ENCODE results near the gene GFPT1. TPM values are rescaled to one million over a fixed set of nuclear protein-coding genes. Genes with fewer than 3 reads are reported as not detected.
A peak's percentile ranks its signal among the peaks of the same experiment; 100 is the strongest.

GFPT1 gene
- total and polyA plus RNA-seq, 2 donors (not counting 1 experiment from before 2014, with no cell fraction given): 39.1 to 53.0 TPM

GRCh38 chr2:69348781-69349180 is 38.2 kb downstream of the GFPT1 start:
- H3K9me3 ChIP-seq (ENCODE audit: control insufficient read depth, insufficient read depth, low read depth, low read length): no peaks in the 10 kb centered on the region
- peaks cover 3% of the 10 kb centered on the region for H3K4me1 ChIP-seq (ENCODE audit: control insufficient read depth, extremely low read depth, insufficient read depth, low read length)
- no peak overlapping the region for H3K9ac ChIP-seq (ENCODE audit: insufficient read depth, low read length)
- no peaks in the 10 kb centered on the region for H4K20me1 ChIP-seq (ENCODE audit: control insufficient read depth, extremely low read depth, insufficient read depth, low read length)
- H3K4me2 ChIP-seq (ENCODE audit: extremely low read depth, insufficient read depth, low read length): no peak overlapping the region
- DNase-seq (ENCODE audit: low read depth in 2 of 2): no peak
- H3K79me2 ChIP-seq (ENCODE audit: control insufficient read depth, insufficient read depth, low read length): no peaks in the 10 kb centered on the region
- no peak for TF ChIP-seq CTCF (conservative IDR thresholded peaks at IDR 0.05 in 1 of 2, IDR thresholded peaks at IDR 0.05 in 1 of 2; ENCODE audit: low read depth in 1 of 2, low read length in 2 of 2)
- TF ChIP-seq EZH2 (IDR thresholded peaks at IDR 0.05; ENCODE audit: low read length, missing control alignments): no peak
- no peak overlapping the region for H3K27ac ChIP-seq (ENCODE audit: insufficient read depth, low read length)
- H3K36me3 ChIP-seq (ENCODE audit: control insufficient read depth, insufficient read depth, low read length): peaks cover 16% of the 10 kb centered on the region
- no peaks in the 10 kb centered on the region for H3K27me3 ChIP-seq (ENCODE audit: control insufficient read depth, insufficient read depth, low read length)
- H2AFZ ChIP-seq (ENCODE audit: low read length): no peak overlapping the region
- no peak overlapping the region for H3K4me3 ChIP-seq (replicated peaks in 1 of 4; ENCODE audit: control extremely low read depth in 1 of 4, insufficient read depth in 1 of 4, low read depth in 3 of 4, low read length in 4 of 4)

- Histone ChIP-seq H3K9ac (ENCODE audit: insufficient read depth, low read length) (no peak overlapping the region), H3K27ac (ENCODE audit: insufficient read depth, low read length) (peak overlapping the region; percentile 28), H3K36me3 (ENCODE audit: control insufficient read depth, insufficient read depth, low read length) (peaks cover 21% of the 10 kb centered on the region), H3K9me3 (ENCODE audit: control insufficient read depth, insufficient read depth, low read depth, low read length) (no peaks in the 10 kb centered on the region), H3K27me3 (ENCODE audit: control insufficient read depth, insufficient read depth, low read length) (no peaks in the 10 kb centered on the region), H2AFZ (ENCODE audit: low read length) (no peak overlapping the region), H3K4me1 (ENCODE audit: control insufficient read depth, extremely low read depth, insufficient read depth, low read length) (peaks cover 3% of the 10 kb centered on the region), H3K79me2 (ENCODE audit: control insufficient read depth, insufficient read depth, low read length) (no peaks in the 10 kb centered on the region), H3K4me3 (replicated peaks in 1 of 4; ENCODE audit: control extremely low read depth in 1 of 4, insufficient read depth in 1 of 4, low read depth in 3 of 4, low read length in 4 of 4) (no peak overlapping the region), H3K4me2 (ENCODE audit: extremely low read depth, insufficient read depth, low read length) (no peak overlapping the region), H4K20me1 (ENCODE audit: control insufficient read depth, extremely low read depth, insufficient read depth, low read length) (no peaks in the 10 kb centered on the region)
- no peak for TF ChIP-seq EZH2 (IDR thresholded peaks at IDR 0.05; ENCODE audit: low read length, missing control alignments)
- no peak for TF ChIP-seq CTCF (conservative IDR thresholded peaks at IDR 0.05 in 1 of 2, IDR thresholded peaks at IDR 0.05 in 1 of 2; ENCODE audit: low read depth in 1 of 2, low read length in 2 of 2)
- peak in 1 of 2 donors; percentile 39 for DNase-seq (ENCODE audit: low read depth in 2 of 2)
Observed at GRCh38 chr2:69345434-69345833, 41.6 kb downstream of the GFPT1 start.

GRCh38 chr2:69344305-69344704 is 42.7 kb downstream of the GFPT1 start:
- Histone ChIP-seq H2AFZ (ENCODE audit: low read length) (no peak overlapping the region), H3K4me1 (ENCODE audit: control insufficient read depth, extremely low read depth, insufficient read depth, low read length) (peaks cover 6% of the 10 kb centered on the region), H4K20me1 (ENCODE audit: control insufficient read depth, extremely low read depth, insufficient read depth, low read length) (no peaks in the 10 kb centered on the region), H3K4me2 (ENCODE audit: extremely low read depth, insufficient read depth, low read length) (no peak overlapping the region), H3K27me3 (ENCODE audit: control insufficient read depth, insufficient read depth, low read length) (no peaks in the 10 kb centered on the region), H3K9me3 (ENCODE audit: control insufficient read depth, insufficient read depth, low read depth, low read length) (no peaks in the 10 kb centered on the region), H3K36me3 (ENCODE audit: control insufficient read depth, insufficient read depth, low read length) (peaks cover 19% of the 10 kb centered on the region), H3K9ac (ENCODE audit: insufficient read depth, low read length) (no peak overlapping the region), H3K27ac (ENCODE audit: insufficient read depth, low read length) (no peak overlapping the region), H3K4me3 (replicated peaks in 1 of 4; ENCODE audit: control extremely low read depth in 1 of 4, insufficient read depth in 1 of 4, low read depth in 3 of 4, low read length in 4 of 4) (no peak overlapping the region), H3K79me2 (ENCODE audit: control insufficient read depth, insufficient read depth, low read length) (no peaks in the 10 kb centered on the region)
- DNase-seq (ENCODE audit: low read depth in 2 of 2): no peak
- TF ChIP-seq EZH2 (IDR thresholded peaks at IDR 0.05; ENCODE audit: low read length, missing control alignments) (no peak), CTCF (conservative IDR thresholded peaks at IDR 0.05 in 1 of 2, IDR thresholded peaks at IDR 0.05 in 1 of 2; ENCODE audit: low read depth in 1 of 2, low read length in 2 of 2) (no peak)

Data from fibroblast of lung (primary cell).